NOMO-1 treated with DMSO at 0.1 percent for 48 hours (cell line): ENCODE results near the gene ZBTB47.

Source experiments
- DNase-seq: peaks from one replicate; lab custom pipeline; 2025; ENCODE audit not compliant: unreplicated experiment; lab: John Stamatoyannopoulos, UW

Gene ZBTB47

DNA sequence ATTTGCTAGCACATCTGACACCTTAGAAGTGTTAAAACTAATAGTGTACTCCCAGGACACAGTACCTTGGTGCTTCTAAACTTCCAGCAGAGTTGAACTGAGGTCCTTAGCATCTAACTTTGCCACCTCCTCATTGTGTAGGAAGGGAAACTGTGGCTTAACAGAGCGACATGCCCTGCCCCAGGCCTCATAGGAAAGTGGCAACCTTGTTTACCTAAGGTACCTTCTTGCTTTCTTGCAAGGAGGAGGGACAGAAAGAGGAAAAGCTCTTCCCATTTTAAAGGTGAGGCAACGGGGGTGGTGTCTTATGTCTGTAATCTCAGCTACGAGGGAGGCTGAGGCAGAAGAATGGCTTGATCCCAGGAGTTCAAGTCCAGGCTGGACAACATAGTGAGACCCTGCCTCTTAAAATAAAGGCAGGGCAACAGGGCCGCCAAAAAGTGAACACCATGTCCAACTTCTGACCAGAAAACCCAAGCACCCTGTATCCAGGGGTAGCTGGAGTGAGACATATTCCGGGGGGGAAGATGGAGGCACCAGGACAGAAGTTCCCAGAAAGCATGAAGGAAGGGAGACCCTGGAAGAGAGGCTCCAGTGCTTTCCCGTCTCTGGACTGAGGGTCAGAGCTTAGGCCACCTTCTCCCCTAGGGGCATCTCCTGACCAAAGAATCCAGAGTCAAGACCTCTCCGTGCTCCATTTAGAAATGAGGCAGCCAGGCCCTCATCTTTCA lies 31.3 kb downstream of the ZBTB47 start:
- DNase-seq, result no peak

DNA sequence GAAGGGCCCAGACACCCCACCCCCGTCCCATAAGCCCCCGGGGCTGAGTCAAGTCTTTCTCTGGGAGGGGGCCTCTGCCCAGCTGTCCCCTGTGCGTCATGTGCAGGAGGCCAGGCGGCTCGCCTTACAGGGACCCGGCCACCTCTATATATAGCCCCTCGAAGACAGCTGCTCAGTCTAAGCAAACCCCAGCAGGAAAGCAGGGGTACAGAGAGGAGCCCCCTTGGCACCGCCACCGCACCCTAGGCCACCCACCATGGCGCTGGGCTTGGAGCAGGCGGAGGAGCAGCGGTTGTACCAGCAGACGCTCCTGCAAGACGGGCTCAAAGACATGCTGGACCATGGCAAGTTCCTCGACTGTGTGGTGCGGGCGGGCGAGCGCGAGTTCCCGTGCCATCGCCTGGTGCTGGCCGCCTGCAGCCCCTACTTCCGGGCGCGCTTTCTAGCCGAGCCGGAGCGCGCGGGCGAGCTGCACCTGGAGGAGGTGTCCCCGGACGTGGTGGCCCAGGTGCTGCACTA lies 31.9 kb downstream of the ZBTB47 start, which contains the start of gene KLHL40:
KLHL40 (plus strand) TSS at position 175 of the 519 bp plus-strand sequence; CDS start at position 257, 82 bp downstream.
- DNase-seq, result no peak

DNA sequence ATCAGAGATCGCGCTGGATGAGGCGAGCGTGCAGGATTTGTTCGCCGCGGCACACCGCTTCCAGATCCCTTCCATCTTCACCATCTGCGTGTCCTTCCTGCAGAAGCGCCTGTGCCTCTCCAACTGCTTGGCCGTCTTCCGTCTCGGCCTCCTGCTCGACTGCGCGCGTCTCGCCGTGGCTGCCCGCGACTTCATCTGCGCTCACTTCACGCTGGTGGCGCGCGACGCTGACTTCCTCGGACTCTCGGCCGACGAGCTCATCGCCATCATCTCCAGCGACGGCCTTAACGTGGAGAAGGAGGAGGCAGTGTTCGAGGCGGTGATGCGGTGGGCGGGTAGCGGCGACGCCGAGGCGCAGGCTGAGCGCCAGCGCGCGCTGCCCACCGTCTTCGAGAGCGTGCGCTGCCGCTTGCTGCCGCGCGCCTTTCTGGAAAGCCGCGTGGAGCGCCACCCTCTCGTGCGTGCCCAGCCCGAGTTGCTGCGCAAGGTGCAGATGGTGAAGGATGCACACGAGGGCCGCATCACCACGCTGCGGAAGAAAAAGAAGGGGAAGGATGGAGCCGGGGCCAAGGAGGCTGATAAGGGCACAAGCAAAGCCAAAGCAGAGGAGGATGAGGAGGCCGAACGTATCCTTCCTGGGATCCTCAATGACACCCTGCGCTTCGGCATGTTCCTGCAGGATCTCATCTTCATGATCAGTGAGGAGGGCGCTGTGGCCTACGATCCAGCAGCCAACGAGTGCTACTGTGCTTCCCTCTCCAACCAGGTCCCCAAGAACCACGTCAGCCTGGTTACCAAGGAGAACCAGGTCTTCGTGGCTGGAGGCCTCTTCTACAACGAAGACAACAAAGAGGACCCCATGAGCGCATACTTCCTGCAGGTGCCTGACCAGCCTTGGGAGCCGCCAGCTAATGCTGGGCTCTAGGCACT lies 32.7 kb downstream of the ZBTB47 start:
- no peak for DNase-seq

DNA sequence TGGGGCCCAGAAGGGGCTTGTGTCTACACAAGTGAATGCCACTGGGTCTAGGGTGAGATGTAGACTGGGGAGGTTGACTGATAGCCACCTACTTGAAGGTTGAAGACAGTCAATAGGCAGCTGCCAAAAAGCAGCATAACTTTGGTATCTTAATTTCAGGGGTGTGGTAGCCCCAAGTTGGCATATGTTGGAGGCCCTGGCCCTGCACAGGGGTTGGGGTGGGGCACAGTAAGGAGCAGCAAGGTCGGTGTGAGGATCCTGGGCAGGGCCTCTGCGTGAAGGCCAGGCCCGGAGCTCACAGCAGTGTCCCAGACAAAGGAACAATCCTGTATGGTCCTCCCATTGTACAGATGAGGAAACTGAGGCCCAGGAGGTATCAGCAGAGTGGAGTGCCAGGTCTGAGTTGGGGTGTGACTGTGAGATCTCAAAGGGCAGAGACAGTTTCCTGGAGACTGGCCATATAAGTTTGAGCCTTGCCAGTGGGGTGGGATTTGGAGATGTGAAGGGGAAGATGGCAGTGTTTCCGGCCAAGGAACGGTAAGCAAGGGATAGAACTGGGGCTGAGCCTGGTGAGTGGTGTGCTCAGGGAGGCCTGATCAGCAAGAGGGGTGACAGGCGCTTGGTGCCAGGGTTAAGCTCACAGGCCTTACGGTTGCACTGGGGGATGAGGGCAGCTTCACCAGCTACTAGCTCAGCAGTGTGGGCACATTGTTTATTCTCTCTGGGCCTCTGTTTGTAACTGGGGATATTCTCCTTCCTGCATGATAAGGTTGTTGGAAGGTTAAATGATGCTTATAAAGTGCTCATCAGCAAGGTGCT lies 33.5 kb downstream of the ZBTB47 start:
- no peak for DNase-seq

DNA sequence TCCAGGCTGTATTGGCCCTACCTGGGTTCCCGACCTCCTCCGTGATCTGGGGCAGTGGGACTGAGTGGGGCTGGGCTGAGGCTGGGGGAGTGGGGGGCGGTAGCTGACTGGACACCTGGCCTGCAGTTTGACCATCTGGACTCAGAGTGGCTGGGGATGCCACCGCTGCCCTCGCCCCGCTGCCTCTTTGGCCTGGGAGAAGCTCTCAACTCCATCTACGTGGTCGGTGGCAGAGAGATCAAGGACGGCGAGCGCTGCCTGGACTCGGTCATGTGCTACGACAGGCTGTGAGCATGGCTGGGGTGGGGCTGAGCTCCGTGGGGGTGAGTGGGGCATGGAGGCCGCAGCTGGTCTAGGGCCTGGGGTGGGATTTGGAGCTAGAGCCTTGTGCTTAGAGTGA lies 34.5 kb downstream of the ZBTB47 start:
- no peak for DNase-seq

DNA sequence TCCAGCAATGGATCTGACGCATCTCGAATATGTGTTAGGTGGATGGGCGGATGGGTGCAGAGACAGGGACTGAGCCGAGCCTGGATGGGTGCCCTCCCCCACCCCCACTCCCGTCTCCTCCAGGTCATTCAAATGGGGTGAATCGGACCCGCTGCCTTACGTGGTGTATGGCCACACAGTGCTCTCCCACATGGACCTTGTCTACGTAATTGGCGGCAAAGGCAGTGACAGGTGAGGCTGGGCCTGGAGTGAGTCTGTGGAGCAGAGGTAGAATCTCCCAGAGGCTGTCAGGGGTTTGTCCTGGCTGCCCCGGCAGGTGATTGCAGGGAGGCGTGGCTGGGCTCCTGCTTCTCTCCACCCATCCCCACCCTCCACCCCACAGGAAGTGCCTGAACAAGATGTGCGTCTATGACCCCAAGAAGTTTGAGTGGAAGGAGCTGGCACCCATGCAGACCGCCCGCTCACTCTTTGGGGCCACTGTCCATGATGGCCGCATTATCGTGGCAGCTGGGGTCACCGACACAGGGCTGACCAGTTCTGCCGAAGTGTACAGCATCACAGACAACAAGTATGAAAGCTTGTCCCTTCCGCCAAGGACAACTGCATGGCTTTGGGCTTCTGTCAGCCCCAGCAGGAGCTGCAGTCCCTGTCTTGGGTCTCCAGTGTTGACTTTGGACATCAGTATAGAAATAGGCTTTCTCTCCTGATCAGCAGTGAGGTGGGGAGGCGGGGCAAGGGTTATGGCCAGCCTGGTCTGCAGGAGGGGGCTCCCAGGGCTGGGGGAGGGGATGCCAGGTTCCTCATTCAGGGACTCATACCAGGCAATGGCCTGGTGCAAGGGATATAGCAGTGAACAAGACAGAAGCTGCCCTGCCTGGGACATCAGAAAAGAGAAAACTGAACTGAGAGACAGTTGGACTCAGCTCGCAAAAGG lies 35.3 kb downstream of the ZBTB47 start:
- DNase-seq, result no peak

DNA sequence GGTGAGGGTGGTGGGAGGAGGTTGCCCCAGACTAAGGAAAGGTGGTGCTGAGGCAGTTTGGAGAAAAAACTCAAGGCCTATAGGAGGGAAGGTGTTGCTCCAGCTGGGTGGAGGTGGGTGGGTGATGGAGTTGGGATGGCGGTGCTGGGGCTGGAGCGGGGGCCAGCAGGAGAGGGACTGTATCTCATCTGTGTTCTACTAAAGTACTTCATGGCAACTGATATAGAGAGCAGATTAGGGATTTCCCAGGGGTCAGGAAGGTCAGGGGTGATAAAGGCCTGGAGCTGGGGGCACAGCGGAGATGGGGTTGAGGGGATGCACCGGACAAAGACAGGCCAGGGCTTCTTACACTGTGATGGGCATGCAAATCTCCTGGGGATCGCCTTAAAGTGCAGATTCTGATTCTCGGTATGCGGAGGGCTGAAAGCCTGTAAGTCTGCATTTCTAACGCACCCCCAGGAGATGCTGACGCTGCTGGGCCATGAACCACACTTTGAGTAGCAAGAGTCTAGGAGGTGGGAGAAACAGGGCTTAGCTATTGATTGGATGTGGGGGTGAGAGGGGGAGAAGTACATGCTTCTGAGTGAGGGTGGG lies 36.0 kb downstream of the ZBTB47 start:
- DNase-seq, result no peak

DNA sequence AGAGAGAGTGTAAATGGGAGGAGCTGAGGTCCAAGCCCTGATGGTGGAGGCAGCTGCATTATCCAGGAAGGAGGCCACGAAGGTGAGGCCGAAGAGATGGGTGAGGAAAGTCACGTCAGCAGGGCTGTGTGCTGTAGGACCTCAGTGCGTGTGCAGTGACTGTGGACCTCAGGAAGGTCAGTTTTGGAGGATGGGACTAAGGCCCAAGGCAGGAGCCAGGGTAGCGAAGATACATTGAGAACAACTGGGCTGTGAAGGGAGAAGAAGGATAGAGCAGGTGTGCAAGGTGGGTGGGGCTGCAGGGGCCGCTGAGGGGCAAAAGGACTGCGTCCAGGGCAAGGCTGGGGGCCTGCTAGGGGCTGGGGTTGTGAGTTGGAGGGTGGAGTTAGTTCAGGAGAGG lies 36.7 kb downstream of the ZBTB47 start:
- DNase-seq, result no peak

DNA sequence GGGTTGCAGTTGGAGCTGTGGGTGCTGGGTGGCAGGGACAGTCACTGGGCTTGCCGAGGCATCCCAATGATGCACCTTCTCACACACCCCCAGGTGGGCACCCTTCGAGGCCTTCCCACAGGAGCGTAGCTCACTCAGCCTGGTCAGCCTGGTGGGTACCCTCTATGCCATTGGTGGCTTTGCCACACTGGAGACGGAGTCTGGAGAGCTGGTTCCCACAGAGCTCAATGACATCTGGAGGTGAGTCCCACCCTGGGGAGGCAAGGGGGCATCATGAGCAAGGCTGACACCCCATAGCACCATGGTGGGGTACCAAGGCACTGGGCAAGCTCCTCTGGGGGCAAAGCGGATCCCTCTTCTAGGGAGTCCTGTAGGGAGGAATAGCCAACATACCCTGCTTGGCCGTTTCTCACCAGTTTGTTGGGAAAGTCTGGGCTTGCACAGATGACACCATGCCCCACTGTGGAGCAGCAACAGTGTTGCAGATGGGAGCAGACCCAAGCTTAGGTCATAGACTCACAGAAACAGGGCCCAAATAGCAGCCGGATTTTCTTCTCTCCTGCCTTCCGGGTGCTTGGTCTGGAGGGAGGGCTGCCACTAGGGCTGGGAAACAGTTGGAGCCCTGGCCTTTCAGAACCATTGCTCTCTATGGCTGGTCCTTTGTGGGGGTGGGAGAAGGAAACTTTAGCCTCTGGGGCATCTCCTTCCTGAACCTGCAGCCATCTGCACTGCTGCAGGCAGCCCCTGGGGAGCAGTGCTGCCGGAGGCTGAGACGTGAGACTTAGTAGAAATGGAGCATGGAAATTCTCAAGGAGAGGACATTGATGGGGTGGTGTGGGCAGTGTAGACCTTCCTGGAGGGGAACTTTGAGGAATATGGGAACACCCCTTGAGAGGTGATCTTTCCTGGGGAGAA lies 37.5 kb downstream of the ZBTB47 start:
- no peak for DNase-seq

DNA sequence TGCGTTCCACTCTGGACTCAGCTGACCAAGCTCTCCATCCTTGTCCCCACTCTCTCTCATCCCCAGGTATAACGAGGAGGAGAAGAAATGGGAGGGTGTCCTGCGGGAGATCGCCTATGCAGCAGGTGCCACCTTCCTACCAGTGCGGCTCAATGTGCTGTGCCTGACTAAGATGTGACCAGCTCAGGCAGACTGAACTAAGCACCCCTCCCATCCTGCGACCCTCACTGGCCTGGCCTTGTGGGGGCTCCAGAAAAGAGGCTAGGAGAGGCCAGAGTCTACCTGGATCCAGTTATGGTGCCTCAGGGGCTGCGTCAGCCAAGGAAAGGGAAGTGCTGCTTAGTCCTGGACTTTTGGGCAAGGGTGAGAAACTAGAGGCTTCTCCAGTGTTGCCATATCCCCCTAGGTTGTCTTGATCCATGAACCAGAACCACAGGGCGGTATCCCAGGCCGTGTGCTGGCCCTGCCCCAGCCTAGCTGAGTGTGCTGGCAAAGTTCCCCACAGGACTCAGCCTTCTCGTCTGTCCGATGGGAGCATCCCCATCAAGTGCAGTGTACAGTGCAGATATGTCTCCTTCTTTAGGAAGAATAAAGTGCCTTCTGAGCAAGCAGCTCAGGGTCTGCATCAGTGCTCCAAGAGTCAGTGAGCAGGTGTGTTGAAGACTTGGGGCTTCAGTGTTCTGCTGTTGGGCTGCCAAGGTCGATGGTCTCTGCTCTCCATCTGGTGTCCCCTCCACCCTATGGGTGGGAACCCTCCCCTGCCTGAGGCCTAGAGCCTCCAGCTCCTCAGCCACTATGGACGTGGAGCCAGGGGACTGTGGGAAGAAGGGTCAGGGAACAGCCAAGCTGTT lies 38.5 kb downstream of the ZBTB47 start:
- DNase-seq, result no peak

DNA sequence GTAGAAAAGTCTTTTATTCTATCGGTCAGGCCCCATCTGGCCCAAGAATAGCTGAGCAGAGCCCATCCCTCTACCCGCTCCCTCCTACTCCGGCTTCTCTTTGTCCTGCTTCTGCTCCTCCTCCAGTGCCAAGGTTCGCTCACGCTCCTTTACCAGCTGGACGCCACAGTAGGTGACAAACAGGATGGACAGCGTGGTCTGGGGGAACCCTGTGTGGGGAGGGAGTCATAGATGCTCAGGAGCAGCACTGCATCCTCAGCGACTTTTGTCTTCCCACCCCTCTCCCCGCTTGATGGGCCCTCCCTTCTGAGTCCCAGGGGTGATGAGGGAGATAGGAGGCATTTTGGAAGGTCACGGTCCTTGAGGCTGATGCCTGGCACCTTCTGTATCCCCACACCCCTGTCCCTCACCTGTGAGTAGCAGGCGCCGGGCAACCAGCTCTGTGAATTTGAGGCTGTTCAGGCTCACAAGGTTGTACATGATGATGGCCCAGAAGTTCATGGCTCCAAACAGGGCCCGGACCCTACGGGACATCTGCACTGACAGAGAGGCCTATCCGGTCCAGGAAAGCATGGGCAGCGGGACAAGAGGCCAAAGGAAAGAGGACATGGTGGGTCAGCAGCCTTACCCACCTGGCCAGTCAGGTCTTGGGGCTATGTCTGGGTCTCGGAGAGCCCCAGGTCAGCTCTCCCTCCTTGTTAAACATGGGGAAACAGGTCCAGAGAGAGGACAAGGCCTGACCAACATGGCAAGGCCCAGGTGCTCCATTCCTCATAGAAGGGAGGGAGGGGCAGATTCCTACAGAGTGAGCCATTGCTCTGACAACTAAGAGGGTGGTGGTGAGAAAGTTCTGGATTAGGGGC lies 39.4 kb downstream of the ZBTB47 start:
- DNase-seq, result no peak

DNA sequence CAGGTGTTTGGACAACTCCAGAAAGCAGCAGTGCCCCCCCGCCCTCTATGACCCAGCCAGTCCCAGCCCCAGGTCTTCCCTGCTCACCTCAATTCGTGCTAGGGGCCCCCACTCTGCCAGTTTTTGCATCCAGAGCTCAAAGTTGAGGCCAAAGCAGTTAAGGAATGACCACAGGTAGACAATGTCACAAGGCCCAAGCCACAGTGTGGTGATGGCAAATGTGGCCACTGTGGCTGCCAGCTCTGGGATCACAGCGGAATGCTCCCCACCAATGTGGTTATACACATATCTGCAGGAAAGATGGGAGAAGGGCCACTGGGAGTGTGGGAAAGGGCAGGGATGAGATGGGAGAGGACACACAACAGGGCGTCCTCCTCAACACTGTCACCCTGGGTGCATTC lies 40.0 kb downstream of the ZBTB47 start:
- no peak for DNase-seq

DNA sequence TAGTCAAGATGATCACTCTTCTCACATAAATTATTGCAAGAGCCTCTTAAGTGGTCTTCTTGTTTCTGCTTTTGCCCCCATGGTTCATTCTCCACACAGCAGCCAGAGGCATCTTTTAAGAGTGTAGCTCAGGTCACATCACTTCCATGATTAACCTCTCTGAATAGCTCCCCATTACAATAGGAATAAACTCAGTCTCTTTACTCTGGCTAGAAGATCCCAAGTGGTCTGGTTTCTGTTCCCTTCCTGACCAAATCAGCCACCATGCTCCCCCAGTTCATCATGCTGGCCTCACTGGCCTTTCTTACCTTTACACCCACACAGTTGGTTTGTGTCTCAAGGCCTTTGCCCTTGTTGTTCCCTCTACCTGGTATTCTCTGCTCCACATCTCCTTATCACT lies 40.9 kb downstream of the ZBTB47 start:
- no peak for DNase-seq

DNA sequence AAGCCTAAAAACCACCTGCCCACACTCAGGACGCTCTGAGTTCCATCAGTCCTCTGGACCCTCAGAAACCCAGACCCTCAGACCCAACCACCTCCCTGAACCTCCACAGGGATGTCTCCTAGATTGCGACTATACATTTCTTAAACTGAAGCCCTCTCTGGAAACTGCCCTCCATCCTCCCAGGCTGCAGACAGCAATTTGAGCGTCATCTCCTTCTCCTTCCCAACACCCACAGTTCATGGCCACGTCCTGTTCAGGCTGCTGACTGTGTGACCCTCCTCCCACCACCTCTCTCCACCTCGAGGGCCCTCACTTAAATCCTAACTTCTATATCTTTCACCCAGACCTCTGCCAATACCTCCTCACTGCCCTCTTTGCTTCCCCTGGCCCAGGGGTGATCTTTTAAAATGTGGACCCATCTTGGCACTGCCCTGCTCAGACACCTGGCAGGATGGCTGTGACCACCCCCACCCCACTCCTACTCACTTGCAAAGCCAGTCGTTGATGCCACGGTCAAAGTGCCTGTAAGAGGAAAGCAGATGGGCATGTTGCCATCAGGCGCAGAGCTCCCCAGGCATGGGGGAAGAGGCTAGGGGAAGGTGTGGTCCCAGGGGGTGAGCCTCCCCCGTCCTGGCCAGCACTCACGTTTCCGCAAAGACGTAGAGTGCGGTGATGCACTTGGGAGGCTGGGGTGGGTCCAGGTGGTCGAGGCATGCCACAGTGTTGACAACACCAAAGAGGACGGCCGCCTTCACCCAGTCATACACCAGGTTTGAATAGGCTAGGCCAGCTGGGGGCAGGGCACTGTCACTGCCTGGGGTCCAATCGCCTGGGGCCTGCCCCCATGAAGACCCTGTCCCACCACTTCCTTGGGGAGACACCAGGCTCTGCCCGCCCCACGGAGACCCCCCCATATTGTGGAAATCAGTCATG lies 43.1 kb downstream of the ZBTB47 start:
- DNase-seq, result no peak

DNA sequence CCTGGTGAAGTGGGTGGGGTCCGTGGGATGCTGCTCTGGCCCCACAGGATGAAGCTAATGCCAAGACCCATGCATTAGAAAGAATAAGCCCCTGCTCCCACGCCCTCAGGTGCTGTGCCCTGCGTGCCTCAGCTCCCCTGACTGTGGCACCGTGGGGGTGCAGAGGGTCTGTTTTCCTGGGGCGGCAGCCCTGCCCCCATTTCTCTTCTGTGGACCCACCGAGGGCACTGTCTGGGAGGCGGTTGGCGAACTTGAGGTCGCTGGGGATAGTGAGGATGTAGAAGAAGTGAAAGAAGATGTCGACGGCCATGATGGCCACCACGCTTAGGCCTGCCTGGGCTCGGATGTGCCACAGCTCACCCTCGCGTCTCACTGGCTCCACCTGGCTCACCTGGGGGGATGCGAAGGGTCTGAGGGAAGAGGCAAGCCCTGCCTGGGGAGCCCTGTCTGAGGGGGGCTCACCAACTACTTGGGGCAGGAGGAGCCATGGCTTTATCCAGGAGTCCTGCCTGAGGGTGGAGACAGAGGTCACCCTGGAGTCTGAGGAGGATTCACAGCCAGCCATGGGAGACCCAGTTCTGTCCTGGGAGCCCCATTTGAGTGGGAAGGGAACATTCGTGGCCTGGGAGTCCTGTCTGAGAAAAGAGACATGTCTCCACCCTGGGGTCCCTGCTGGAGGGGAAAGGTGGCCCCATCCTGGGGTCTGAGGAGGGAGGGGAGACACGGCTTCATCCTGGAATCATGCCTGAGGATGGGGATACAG lies 44.0 kb downstream of the ZBTB47 start:
- DNase-seq, result no peak
